Nephron (organoid): ENCODE results near the gene GNAS.
"Not testable (repeated sequence)": the region's sequence is repeated elsewhere in the genome, so short reads cannot be mapped to it uniquely, and the experiment has no call there.

Experiments used
- H3K27ac Mint-ChIP-seq, 3 experiments: 2 replicates each; pipeline ENCODE4 v1.8.0; 2020; ENCODE audit warnings: mixed read lengths in 3 of 3, mild to moderate bottlenecking in 2 of 3, moderate library complexity in 1 of 3
- H3K27me3 Mint-ChIP-seq: 2 replicates; pipeline ENCODE4 v1.8.0; 2021; ENCODE audit warnings: low read depth, mild to moderate bottlenecking, moderate library complexity, mixed read lengths
- H3K36me3 Mint-ChIP-seq: 2 replicates; pipeline ENCODE4 v1.8.0; 2020; ENCODE audit warnings: low read depth, mixed read lengths
- H3K4me1 Mint-ChIP-seq: 2 replicates; pipeline ENCODE4 v1.8.0; 2020; ENCODE audit warnings: mixed read lengths
- H3K4me3 Mint-ChIP-seq, 3 experiments: 2 replicates each; pipeline ENCODE4 v1.8.0; 2020; ENCODE audit warnings: mild to moderate bottlenecking in 3 of 3, mixed read lengths in 3 of 3, moderate library complexity in 2 of 3
- H3K9me3 Mint-ChIP-seq: 2 replicates; pipeline ENCODE4 v1.8.0; 2020; ENCODE audit warnings: mixed read lengths
- TF ChIP-seq, protein P1 (sequence below), 3 experiments: fragments of 200-600 bp; sonication (generic); IDR thresholded peaks; one replicate each; pipeline ENCODE4 v1.5.0; 2021; ENCODE audit warnings: antibody characterized with exemption in 3 of 3; ENCODE audit not compliant: unreplicated experiment in 3 of 3

The GNAS gene

DNA sequence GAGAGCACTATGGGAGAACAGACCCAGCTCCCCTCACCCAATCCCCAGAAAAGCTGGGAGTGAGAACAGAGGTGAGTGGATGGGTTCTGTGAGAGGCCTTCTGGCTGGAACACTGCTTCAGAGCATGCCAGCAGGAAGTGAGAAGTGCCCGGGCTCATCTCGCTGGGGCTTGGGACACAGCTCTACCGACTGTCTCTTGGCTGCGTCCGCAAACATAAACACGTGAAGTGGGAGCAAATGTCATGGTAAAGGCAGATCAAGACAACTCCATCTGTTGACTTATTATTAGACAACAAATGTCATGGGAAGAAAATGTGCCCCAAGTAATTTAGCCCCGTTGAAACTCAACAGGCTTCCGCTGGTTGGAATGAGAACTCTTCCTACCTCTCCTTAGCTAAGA, 27.7 kb upstream of the GNAS start:
- Mint-ChIP-seq H3K9me3 (peaks cover 4% of the 10 kb centered on the region), H3K36me3 (peaks cover 21% of the 10 kb centered on the region), H3K27ac (peak overlapping the region in 1 of 3 experiments; percentile 55), H3K4me3 (peak overlapping the region in 1 of 3 experiments; percentile 41), H3K4me1 (peaks cover 83% of the 10 kb centered on the region), H3K27me3 (peaks cover 3% of the 10 kb centered on the region)
- TF ChIP-seq, protein P1, sequence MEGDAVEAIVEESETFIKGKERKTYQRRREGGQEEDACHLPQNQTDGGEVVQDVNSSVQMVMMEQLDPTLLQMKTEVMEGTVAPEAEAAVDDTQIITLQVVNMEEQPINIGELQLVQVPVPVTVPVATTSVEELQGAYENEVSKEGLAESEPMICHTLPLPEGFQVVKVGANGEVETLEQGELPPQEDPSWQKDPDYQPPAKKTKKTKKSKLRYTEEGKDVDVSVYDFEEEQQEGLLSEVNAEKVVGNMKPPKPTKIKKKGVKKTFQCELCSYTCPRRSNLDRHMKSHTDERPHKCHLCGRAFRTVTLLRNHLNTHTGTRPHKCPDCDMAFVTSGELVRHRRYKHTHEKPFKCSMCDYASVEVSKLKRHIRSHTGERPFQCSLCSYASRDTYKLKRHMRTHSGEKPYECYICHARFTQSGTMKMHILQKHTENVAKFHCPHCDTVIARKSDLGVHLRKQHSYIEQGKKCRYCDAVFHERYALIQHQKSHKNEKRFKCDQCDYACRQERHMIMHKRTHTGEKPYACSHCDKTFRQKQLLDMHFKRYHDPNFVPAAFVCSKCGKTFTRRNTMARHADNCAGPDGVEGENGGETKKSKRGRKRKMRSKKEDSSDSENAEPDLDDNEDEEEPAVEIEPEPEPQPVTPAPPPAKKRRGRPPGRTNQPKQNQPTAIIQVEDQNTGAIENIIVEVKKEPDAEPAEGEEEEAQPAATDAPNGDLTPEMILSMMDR (IDR thresholded peaks at IDR 0.05; ENCODE audit: unreplicated experiment in 3 of 3) = no peak

DNA sequence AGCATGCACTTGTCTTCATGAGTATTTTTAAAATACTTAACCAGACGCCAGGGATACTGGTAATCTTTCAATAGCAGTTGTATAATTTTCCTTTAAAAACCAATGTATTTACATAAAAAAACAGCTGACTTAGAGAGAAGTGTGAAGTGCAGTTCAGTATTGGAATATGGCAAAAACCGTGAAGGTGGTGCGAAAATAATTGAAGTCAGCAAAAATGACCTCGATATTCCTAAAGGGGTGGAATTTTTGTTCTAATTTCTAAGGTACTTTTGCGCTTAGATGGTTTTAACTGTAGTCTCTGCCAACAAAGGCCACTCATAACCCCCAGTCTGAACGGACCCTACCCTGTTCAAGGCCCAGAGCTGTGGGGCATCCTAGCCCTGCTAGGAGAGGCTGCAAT, 27.1 kb upstream of the GNAS start:
- TF ChIP-seq, protein P1 (IDR thresholded peaks at IDR 0.05; ENCODE audit: unreplicated experiment in 3 of 3) = no peak
- H3K27ac Mint-ChIP-seq = no peak overlapping the region
- peaks cover 84% of the 10 kb centered on the region for H3K4me1 Mint-ChIP-seq
- peaks cover 3% of the 10 kb centered on the region for H3K27me3 Mint-ChIP-seq
- peaks cover 21% of the 10 kb centered on the region for H3K36me3 Mint-ChIP-seq
- peaks cover 3% of the 10 kb centered on the region for H3K9me3 Mint-ChIP-seq
- peak overlapping the region in 1 of 3 experiments; percentile 11 for H3K4me3 Mint-ChIP-seq

GRCh38 chr20:58826271-58826670, 26.2 kb upstream of the GNAS start:
- peaks cover 3% of the 10 kb centered on the region for H3K27me3 Mint-ChIP-seq
- H3K36me3 Mint-ChIP-seq = peaks cover 17% of the 10 kb centered on the region
- peak overlapping the region in 2 of 3 experiments; percentile 21 to 37 for H3K27ac Mint-ChIP-seq
- no peaks in the 10 kb centered on the region for H3K9me3 Mint-ChIP-seq
- TF ChIP-seq, protein P1 (IDR thresholded peaks at IDR 0.05; ENCODE audit: unreplicated experiment in 3 of 3) = no peak
- H3K4me3 Mint-ChIP-seq = peak overlapping the region in 1 of 3 experiments; percentile 66
- H3K4me1 Mint-ChIP-seq = peaks cover 75% of the 10 kb centered on the region

DNA sequence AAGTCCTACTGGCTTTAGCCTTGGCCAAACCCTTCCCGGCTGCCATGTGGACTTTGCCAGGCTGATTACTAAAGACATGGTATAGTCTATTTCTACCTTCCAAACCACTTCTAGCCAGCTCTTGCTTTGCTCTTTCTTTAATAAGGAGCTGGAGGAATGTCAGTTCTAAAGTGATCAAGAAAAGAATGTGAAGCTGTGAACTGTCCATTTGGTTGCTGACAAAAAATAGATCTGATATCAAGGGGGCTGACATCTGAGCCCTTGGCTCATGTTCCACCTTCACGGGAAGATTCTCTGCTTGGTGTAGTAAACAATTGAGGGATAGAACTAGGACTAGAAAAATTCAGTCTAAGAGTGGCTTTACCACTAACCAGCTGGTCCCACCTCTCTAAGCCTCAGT, 24.4 kb upstream of the GNAS start:
- peaks cover 73% of the 10 kb centered on the region for H3K4me1 Mint-ChIP-seq
- H3K9me3 Mint-ChIP-seq = no peaks in the 10 kb centered on the region
- peak overlapping the region in 2 of 3 experiments; percentile 19 to 66 for H3K27ac Mint-ChIP-seq
- H3K27me3 Mint-ChIP-seq = peaks cover 3% of the 10 kb centered on the region
- TF ChIP-seq, protein P1 (IDR thresholded peaks at IDR 0.05; ENCODE audit: unreplicated experiment in 3 of 3) = no peak
- peaks cover 23% of the 10 kb centered on the region for H3K36me3 Mint-ChIP-seq
- H3K4me3 Mint-ChIP-seq = peak overlapping the region in 1 of 3 experiments; percentile 60

DNA sequence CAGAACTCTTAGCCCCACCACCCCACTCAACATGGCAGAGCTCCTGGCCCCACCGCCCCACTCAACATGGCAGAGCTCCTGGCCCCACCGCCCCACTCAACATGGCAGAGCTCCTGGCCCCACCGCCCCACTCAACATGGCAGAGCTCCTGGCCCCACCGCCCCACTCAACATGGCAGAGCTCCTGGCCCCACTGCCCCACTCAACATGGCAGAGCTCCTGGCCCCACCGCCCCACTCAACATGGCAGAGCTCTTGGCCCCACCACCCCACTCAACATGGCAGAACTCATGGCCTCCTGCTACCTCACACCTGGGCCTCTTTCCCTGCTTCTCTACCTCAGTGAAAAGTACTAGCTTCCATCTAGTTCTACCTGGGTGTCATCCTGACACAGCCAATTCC, 23.7 kb upstream of the GNAS start:
- not testable (repeated sequence) for H3K9me3 Mint-ChIP-seq, H3K27me3 Mint-ChIP-seq
- Mint-ChIP-seq H3K4me1 (peaks cover 67% of the 10 kb centered on the region), H3K36me3 (peaks cover 28% of the 10 kb centered on the region), H3K27ac (peak overlapping the region in 2 of 3 experiments; percentile 14 to 70), H3K4me3 (peak overlapping the region in 1 of 3 experiments; percentile 60)

DNA sequence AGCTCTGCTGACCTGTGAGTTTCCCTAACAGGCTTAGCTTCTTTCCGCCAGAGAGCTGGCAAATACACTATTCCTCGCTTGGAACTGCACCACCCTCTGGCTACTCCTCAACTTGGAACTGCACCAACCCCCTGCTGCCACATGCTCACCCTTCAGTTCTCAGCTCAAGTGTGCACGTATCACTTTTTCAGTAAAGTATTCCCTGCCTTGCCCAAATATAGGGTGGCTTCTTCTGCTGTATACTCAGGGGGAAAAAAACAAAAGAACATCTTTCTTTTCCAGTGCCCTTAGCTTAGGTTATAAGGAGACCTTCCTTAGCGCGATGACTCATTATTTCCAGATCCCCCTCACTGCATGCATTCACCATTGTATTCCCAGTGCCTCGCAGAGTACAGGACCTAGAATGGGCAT, 23.0 kb upstream of the GNAS start:
- TF ChIP-seq, protein P1 (IDR thresholded peaks at IDR 0.05; ENCODE audit: unreplicated experiment in 3 of 3) = no peak
- Mint-ChIP-seq H3K27ac (peak overlapping the region; percentile 14 to 70 (median 24)), H3K4me1 (peaks cover 69% of the 10 kb centered on the region), H3K9me3 (no peaks in the 10 kb centered on the region), H3K27me3 (peaks cover 4% of the 10 kb centered on the region), H3K36me3 (peaks cover 28% of the 10 kb centered on the region), H3K4me3 (peak overlapping the region in 1 of 3 experiments; percentile 60)
